ENCODE measurements around the gene SIPA1L3. TPM values are rescaled to one million over a fixed set of nuclear protein-coding genes. Genes with fewer than 3 reads are reported as not detected.
A peak's percentile ranks its signal among the peaks of the same experiment; 100 is the strongest.

The SIPA1L3 gene
- total RNA-seq, 1 donor from 2014 or later = 63.2 TPM

- Histone ChIP-seq H3K36me3 (no peaks in the 10 kb centered on the region), H3K9me3 (peaks cover 8% of the 10 kb centered on the region), H3K27ac (no peak overlapping the region), H3K4me3 (no peak overlapping the region), H3K27me3 (ENCODE audit: low read depth) (no peaks in the 10 kb centered on the region), H3K4me1 (no peaks in the 10 kb centered on the region)
- intact Hi-C loops (cut with DNase I) = no loop called here
- ATAC-seq = no peak
- peak; percentile 7 for DNase-seq
- no peak for TF ChIP-seq CTCF (IDR thresholded peaks at IDR 0.05)
Measured at GRCh38 chr19:37970699-37971098, 63.7 kb downstream of the SIPA1L3 start.

GRCh38 chr19:37972803-37973202 lies 65.8 kb downstream of the SIPA1L3 start:
- no peak for DNase-seq

GRCh38 chr19:37973666-37974065 lies 66.7 kb downstream of the SIPA1L3 start:
- Histone ChIP-seq H3K9me3 (peaks cover 8% of the 10 kb centered on the region), H3K4me3 (no peak overlapping the region), H3K27ac (no peak overlapping the region), H3K27me3 (ENCODE audit: low read depth) (no peaks in the 10 kb centered on the region), H3K4me1 (no peaks in the 10 kb centered on the region), H3K36me3 (no peaks in the 10 kb centered on the region)
- intact Hi-C loops (cut with DNase I) = no loop called here
- ATAC-seq = no peak
- no peak for TF ChIP-seq CTCF (IDR thresholded peaks at IDR 0.05)
- no peak for DNase-seq

More at GRCh38 chr19:37972803-37973202, 65.8 kb downstream of the SIPA1L3 start:
- no peak overlapping the region for H3K27ac ChIP-seq
- no peaks in the 10 kb centered on the region for H3K27me3 ChIP-seq (ENCODE audit: low read depth)
- H3K9me3 ChIP-seq = peaks cover 8% of the 10 kb centered on the region
- intact Hi-C loops (cut with DNase I) = no loop called here
- no peaks in the 10 kb centered on the region for H3K36me3 ChIP-seq
- no peak for ATAC-seq
- TF ChIP-seq CTCF (IDR thresholded peaks at IDR 0.05) = no peak
- no peaks in the 10 kb centered on the region for H3K4me1 ChIP-seq
- H3K4me3 ChIP-seq = no peak overlapping the region

- no peaks in the 10 kb centered on the region for H3K36me3 ChIP-seq
- intact Hi-C loops (cut with DNase I) = no loop called here
- DNase-seq (no peak), ATAC-seq (no peak)
- peaks cover 8% of the 10 kb centered on the region for H3K9me3 ChIP-seq
- TF ChIP-seq CTCF (IDR thresholded peaks at IDR 0.05) = no peak
- H3K27ac ChIP-seq = no peak overlapping the region
- no peaks in the 10 kb centered on the region for H3K27me3 ChIP-seq (ENCODE audit: low read depth)
- peaks cover 7% of the 10 kb centered on the region for H3K4me1 ChIP-seq
- no peak overlapping the region for H3K4me3 ChIP-seq
Measured at GRCh38 chr19:37975071-37975470, 68.1 kb downstream of the SIPA1L3 start.

- no peak for TF ChIP-seq CTCF (IDR thresholded peaks at IDR 0.05)
- Histone ChIP-seq H3K27ac (no peak overlapping the region), H3K27me3 (ENCODE audit: low read depth) (no peaks in the 10 kb centered on the region), H3K4me3 (no peak overlapping the region), H3K36me3 (no peaks in the 10 kb centered on the region), H3K4me1 (peaks cover 14% of the 10 kb centered on the region), H3K9me3 (peaks cover 2% of the 10 kb centered on the region)
- DNase-seq (no peak), ATAC-seq (no peak)
- intact Hi-C loops (cut with DNase I) = no loop called here
Measured at GRCh38 chr19:37975596-37976515, 68.8 kb downstream of the SIPA1L3 start.
